Stimulated activated CD8-positive, alpha-beta memory T cell treated with anti-CD3 and anti-CD28 coated beads, Interleukin-7, amount 100 ng/mL, for 4 hours (primary cell): ENCODE data around the gene SNX24.
"Not testable (repeated sequence)": the region's sequence is repeated elsewhere in the genome, so short reads cannot be mapped to it uniquely, and the experiment has no call there.

ENCODE experiments used
- DNase-seq, 2 donors: peaks; one replicate each; pipeline ENCODE4 v3.0.0-alpha.2; 2020; ENCODE audit warnings: low read depth in 2 of 2

Gene SNX24

GRCh38 chr5:122965111-122965510, 119.7 kb downstream of the SNX24 start:
- no peak for DNase-seq

- no peak for DNase-seq
Measured at GRCh38 chr5:122967085-122967484, 121.7 kb downstream of the SNX24 start.

- no peak for DNase-seq
Measured at GRCh38 chr5:122967625-122968024, 122.2 kb downstream of the SNX24 start.

- DNase-seq, result not testable (repeated sequence)
Measured at GRCh38 chr5:122968056-122968455, 122.6 kb downstream of the SNX24 start.

- no peak for DNase-seq
Measured at GRCh38 chr5:122971333-122971732, 125.9 kb downstream of the SNX24 start.

- DNase-seq, result no peak
Measured at GRCh38 chr5:122972877-122973276, 127.5 kb downstream of the SNX24 start.

GRCh38 chr5:122973759-122974158, 128.3 kb downstream of the SNX24 start:
- not testable (repeated sequence) for DNase-seq

- not testable (repeated sequence) for DNase-seq
Measured at GRCh38 chr5:122974251-122974650, 128.8 kb downstream of the SNX24 start.

GRCh38 chr5:122977319-122977718, 131.9 kb downstream of the SNX24 start:
- DNase-seq, result no peak

- DNase-seq, result no peak
Measured at GRCh38 chr5:122978068-122978467, 132.7 kb downstream of the SNX24 start.

GRCh38 chr5:122978644-122979297, 133.4 kb downstream of the SNX24 start:
- no peak for DNase-seq

- DNase-seq, result no peak
Measured at GRCh38 chr5:122981846-122982245, 136.4 kb downstream of the SNX24 start.

- no peak for DNase-seq
Measured at GRCh38 chr5:122982376-122982775, 137.0 kb downstream of the SNX24 start.

- no peak for DNase-seq
Measured at GRCh38 chr5:122984425-122984824, 139.0 kb downstream of the SNX24 start.

GRCh38 chr5:122985006-122985700, 139.7 kb downstream of the SNX24 start:
- no peak for DNase-seq

- DNase-seq, result no peak
Measured at GRCh38 chr5:122985954-122986721, 140.7 kb downstream of the SNX24 start.

GRCh38 chr5:122996091-122996490, 150.7 kb downstream of the SNX24 start:
- DNase-seq, result no peak

- no peak for DNase-seq
Measured at GRCh38 chr5:122997294-122997693, 151.9 kb downstream of the SNX24 start.

- no peak for DNase-seq
Measured at GRCh38 chr5:122999947-123000563, 154.6 kb downstream of the SNX24 start.

- no peak for DNase-seq
Measured at GRCh38 chr5:123000731-123001130, 155.3 kb downstream of the SNX24 start.

GRCh38 chr5:123001808-123002207, 156.4 kb downstream of the SNX24 start:
- no peak for DNase-seq

GRCh38 chr5:123007182-123007581, 161.8 kb downstream of the SNX24 start:
- DNase-seq, result no peak
